Activated CD4-positive, alpha-beta T cell treated with anti-CD3 and anti-CD28 coated beads for 36 hours (primary cell): ENCODE measurements around the gene GSTK1. TPM values are rescaled to one million over a fixed set of nuclear protein-coding genes. Genes with fewer than 3 reads are reported as not detected.
"Not testable (repeated sequence)": the region's sequence is repeated elsewhere in the genome, so short reads cannot be mapped to it uniquely, and the experiment has no call there.

Source experiments
- ATAC-seq: fragments of 200-7000 bp; cut with Tn5 transposase; one replicate; pipeline ENCODE4 v1.10.0; 2021; ENCODE audit warnings: mild to moderate bottlenecking, moderate library complexity
- CTCF ChIA-PET: fragments of 350-600 bp; sonication (Branson Sonifier 250); formaldehyde crosslinking; loops from one replicate; lab custom pipeline; 2021; ENCODE audit warnings: antibody characterized with exemption; lab: Charles Lee
- POLR2A ChIA-PET: fragments of 350-600 bp; sonication (Branson Sonifier 250); formaldehyde crosslinking; loops from one replicate; lab custom pipeline; 2021; ENCODE audit warnings: antibody characterized with exemption, inconsistent platforms; lab: Charles Lee
- DNase-seq: peaks from one replicate; pipeline ENCODE4 v3.0.0-alpha.2; 2020
- H3K27ac Mint-ChIP-seq: one replicate; pipeline ENCODE4 v1.8.0; 2021; ENCODE audit warnings: mixed read lengths
- H3K27me3 Mint-ChIP-seq: one replicate; pipeline ENCODE4 v1.8.0; 2021; ENCODE audit warnings: mixed read lengths
- H3K36me3 Mint-ChIP-seq: one replicate; pipeline ENCODE4 v1.8.0; 2021; ENCODE audit warnings: low read depth, mixed read lengths
- H3K4me1 Mint-ChIP-seq: one replicate; pipeline ENCODE4 v1.8.0; 2021; ENCODE audit warnings: mixed read lengths
- H3K4me3 Mint-ChIP-seq: one replicate; pipeline ENCODE4 v1.8.0; 2021; ENCODE audit warnings: mild to moderate bottlenecking, moderate library complexity, mixed read lengths
- H3K9me3 Mint-ChIP-seq: one replicate; pipeline ENCODE4 v1.8.0; 2021; ENCODE audit warnings: low read depth, mixed read lengths
- intact Hi-C, 2 experiments: fragments of 100-400 bp; cut with DNase I in 1 of 2; cut with micrococcal nuclease in 1 of 2; formaldehyde crosslinking; loops; one replicate each; pipeline versions ENCODE4 v1.14.2 to v1.15.1; 2022 to 2024; cut with DNase I, micrococcal nuclease
- total RNA-seq, 2 experiments: library from RNA; stranded (reverse); gene quantifications; one replicate each; pipeline ENCODE4 v1.2.3, GENCODE V29; 2021

GSTK1 gene
- total RNA-seq, 2 experiments from 2014 or later, result 176 to 219 TPM

DNA sequence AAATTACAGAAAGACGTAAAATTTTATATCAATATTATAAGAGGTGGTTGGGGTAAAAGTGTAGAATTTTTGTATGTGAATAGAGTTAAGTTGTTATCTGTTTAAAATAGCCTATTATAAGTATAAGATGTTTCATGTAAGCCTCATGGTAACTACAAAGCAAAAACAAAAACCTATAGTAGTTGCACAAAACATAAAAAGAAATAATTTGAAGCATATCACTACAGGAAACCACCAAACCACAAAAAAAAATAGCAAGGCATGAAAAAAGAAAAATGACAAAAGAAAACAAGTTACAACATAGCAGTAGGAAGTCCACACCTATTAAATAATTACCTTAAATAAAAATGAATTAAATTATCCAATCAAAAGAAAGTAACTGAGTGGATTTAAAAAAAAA lies 12.4 kb upstream of the GSTK1 start:
- peak; percentile 16 for ATAC-seq

DNA sequence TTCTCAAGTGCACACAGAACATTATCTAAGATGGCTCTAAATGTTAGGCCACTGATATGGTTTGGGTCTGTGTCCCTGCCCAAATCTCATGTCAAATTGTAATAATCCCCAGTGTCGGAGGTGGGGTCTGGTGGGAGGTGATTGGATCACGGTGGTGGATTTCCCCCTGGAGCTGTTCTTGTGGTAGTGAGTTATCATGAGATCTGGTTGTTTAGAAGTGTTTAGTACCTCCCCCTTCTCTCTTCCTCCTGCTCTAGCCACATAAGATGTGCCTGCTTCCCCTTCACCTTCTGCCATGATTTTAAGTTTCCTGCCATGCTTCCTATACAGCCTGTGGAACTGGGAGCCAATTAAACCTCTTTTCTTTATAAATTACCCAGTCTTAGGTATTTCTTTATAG lies 11.2 kb upstream of the GSTK1 start:
- Mint-ChIP-seq H3K4me3 (no peak overlapping the region), H3K27me3 (no peaks in the 10 kb centered on the region), H3K27ac (peak overlapping the region; percentile 55), H3K4me1 (peaks cover 70% of the 10 kb centered on the region), H3K36me3 (peaks cover 32% of the 10 kb centered on the region), H3K9me3 (peaks cover 20% of the 10 kb centered on the region)
- ATAC-seq (peak; percentile 53), DNase-seq (no peak)
- intact Hi-C loops, result loop anchor here in 1 of 2 experiments (1.0 kb wide), 1 partner anchor 12 kb away; no protein-coding TSS in a partner anchor
- POLR2A ChIA-PET, result no interaction called here
- CTCF ChIA-PET, result interaction anchor here (0.6 to 8.4 kb wide), 3 partner anchors 9 to 21 kb away, joined by 3 to 62 read pairs (median 5); no protein-coding TSS in a partner anchor

More for the DNA sequence above, 12.4 kb upstream of the GSTK1 start:
- peaks cover 73% of the 10 kb centered on the region for H3K4me1 Mint-ChIP-seq
- intact Hi-C loops, result no loop called here
- no peak for DNase-seq
- POLR2A ChIA-PET, result no interaction called here
- H3K36me3 Mint-ChIP-seq, result peaks cover 36% of the 10 kb centered on the region
- no peaks in the 10 kb centered on the region for H3K27me3 Mint-ChIP-seq
- peak overlapping the region; percentile 9 for H3K4me3 Mint-ChIP-seq
- H3K9me3 Mint-ChIP-seq, result peaks cover 22% of the 10 kb centered on the region
- CTCF ChIA-PET, result interaction anchor here (0.6 to 8.4 kb wide), 8 partner anchors 8 to 128 kb away, joined by 3 to 62 read pairs (median 7); no protein-coding TSS in a partner anchor
- peak overlapping the region; percentile 64 for H3K27ac Mint-ChIP-seq

DNA sequence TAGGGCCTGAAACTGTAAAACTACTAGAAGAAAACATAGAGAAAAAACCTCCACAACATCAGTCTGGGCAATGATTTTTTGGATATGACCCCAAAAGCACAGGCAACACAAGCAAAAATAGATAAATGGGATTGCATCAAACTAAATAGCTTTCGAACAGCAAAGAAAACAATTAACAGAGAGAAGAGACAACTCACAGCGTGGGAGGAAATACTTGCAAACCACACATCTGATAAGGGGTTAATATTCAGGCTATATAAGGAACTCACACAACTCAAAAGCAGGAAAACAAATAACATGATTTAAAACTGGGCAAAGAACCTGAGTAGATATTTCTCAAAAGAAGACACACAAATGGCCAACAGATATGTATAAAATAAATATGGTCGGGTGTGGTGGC lies 7.7 kb upstream of the GSTK1 start:
- Mint-ChIP-seq H3K4me3 (no peak overlapping the region), H3K9me3 (peaks cover 11% of the 10 kb centered on the region), H3K27me3 (no peaks in the 10 kb centered on the region), H3K4me1 (peaks cover 71% of the 10 kb centered on the region), H3K27ac (no peak overlapping the region), H3K36me3 (peaks cover 22% of the 10 kb centered on the region)
- DNase-seq (no peak), ATAC-seq (no peak)
- CTCF ChIA-PET, result interaction anchor here (0.6 to 8.4 kb wide), 9 partner anchors 10 to 456 kb away, joined by 3 to 62 read pairs (median 3); partner anchors contain the start of gene CASP2
- intact Hi-C loops, result loop anchor here in 1 of 2 experiments (5.0 kb wide), 1 partner anchor 127 kb away; the partner anchor contains the start of gene ZYX
- POLR2A ChIA-PET, result no interaction called here

DNA sequence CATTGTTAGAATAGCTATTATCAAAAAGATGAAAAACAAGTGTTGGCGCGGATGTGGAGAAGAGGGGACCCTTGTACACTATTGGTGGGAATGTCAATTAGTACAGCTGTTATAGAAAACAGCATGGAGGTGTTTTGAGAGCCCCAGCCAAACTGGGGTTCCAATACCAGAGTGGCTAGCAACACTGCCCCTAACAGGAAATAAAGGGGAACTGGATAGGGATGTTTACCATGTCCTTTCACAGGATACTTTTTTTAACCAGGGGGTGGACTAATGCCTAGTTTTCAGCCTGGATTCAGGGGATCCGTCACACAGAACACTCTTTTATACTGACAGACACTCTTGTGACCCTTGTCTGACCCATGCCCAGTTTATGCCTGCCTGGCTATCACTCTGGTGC lies 6.9 kb upstream of the GSTK1 start:
- DNase-seq, result no peak
- ATAC-seq, result peak; percentile 30
- no peak overlapping the region for H3K4me3 Mint-ChIP-seq
- H3K27me3 Mint-ChIP-seq, result no peaks in the 10 kb centered on the region
- ChIA-PET CTCF (interaction anchor here (0.7 to 8.4 kb wide), 4 partner anchors 16 to 43 kb away, joined by 3 to 62 read pairs (median 12); no protein-coding TSS in a partner anchor), POLR2A (no interaction called here)
- peaks cover 11% of the 10 kb centered on the region for H3K9me3 Mint-ChIP-seq
- peaks cover 67% of the 10 kb centered on the region for H3K4me1 Mint-ChIP-seq
- H3K27ac Mint-ChIP-seq, result peak overlapping the region; percentile 35
- intact Hi-C loops, result loop anchor here in 1 of 2 experiments (5.0 kb wide), 1 partner anchor 126 kb away; the partner anchor contains the start of gene ZYX
- H3K36me3 Mint-ChIP-seq, result peaks cover 20% of the 10 kb centered on the region

DNA sequence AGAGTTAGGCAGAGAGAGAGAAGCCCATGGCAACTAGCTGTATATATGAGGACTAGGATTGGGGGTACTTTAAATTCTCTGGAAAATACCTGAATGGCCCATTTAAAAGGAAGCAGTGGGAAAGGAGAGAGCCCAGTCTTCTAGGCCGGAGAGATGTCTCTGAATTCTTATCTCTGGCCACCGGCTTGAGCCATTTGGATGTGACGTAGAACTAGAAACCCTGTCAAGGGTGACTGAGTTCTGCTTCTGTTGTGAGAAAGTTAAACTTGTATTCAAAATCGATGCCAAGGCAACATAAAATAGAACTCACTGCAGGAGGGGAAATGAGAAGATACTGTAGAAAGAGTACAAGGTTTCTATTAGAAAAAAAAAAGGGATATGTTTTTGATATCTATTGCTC lies 6.3 kb upstream of the GSTK1 start:
- Mint-ChIP-seq H3K4me3 (no peak overlapping the region), H3K27me3 (no peaks in the 10 kb centered on the region), H3K27ac (no peak overlapping the region), H3K36me3 (peaks cover 18% of the 10 kb centered on the region), H3K4me1 (peaks cover 66% of the 10 kb centered on the region), H3K9me3 (peaks cover 11% of the 10 kb centered on the region)
- ATAC-seq, result no peak
- no peak for DNase-seq
- ChIA-PET CTCF (interaction anchor here (1.5 to 8.4 kb wide), 4 partner anchors 16 to 53 kb away, joined by 5 to 62 read pairs (median 12); no protein-coding TSS in a partner anchor), POLR2A (no interaction called here)
- intact Hi-C loops, result loop anchor here in 1 of 2 experiments (5.0 kb wide), 1 partner anchor 125 kb away; the partner anchor contains the start of gene ZYX

DNA sequence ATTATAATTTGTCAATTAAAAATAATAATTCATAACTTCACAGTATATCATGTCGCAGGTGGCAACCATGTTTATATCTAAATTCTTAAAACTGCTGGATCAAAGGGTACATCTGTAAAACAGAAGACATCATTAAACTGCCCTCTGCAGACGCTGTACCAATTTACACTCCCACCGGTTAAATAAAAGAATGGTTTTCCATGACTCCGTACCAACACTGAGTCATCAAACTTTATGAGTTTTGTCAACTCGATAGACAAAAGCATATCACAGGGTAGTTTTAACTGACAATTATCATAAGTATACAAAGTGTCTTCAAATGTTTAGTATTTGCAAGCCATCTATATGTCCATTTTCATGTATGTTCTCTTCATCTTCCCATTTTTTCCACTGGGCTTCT lies 5.7 kb upstream of the GSTK1 start:
- ChIA-PET CTCF (interaction anchor here (1.5 to 8.4 kb wide), 5 partner anchors 16 to 52 kb away, joined by 3 to 62 read pairs (median 7); no protein-coding TSS in a partner anchor), POLR2A (no interaction called here)
- peaks cover 10% of the 10 kb centered on the region for H3K9me3 Mint-ChIP-seq
- no peak overlapping the region for H3K4me3 Mint-ChIP-seq
- intact Hi-C loops, result loop anchor here in 1 of 2 experiments (5.0 kb wide), 1 partner anchor 125 kb away; the partner anchor contains the start of gene ZYX
- H3K27ac Mint-ChIP-seq, result peak overlapping the region; percentile 47
- peaks cover 14% of the 10 kb centered on the region for H3K36me3 Mint-ChIP-seq
- no peaks in the 10 kb centered on the region for H3K27me3 Mint-ChIP-seq
- DNase-seq, result no peak
- peaks cover 64% of the 10 kb centered on the region for H3K4me1 Mint-ChIP-seq
- no peak for ATAC-seq

DNA sequence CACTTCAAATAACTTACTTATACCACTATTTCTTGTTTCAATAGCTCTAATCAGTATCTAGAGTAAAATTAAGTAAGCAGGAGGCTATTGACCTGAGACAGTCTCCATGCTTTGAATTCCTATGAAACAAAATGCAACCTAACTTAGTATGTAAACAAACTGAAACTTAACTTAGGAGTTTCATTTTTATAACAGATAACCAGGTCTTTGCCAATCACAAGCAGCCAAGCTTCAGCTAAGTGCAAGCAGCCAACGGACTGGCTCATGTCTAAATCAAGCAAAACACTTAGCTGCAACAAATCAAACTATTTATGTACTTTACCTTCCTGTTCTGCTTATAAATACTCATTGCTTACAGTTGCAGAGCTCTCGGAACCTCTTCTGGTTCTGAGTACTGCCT lies 4.4 kb upstream of the GSTK1 start:
- peak; percentile 44 for DNase-seq
- Mint-ChIP-seq H3K36me3 (peaks cover 14% of the 10 kb centered on the region), H3K9me3 (peaks cover 5% of the 10 kb centered on the region), H3K27ac (peak overlapping the region; percentile 90), H3K4me3 (peak overlapping the region; percentile 37), H3K4me1 (peaks cover 65% of the 10 kb centered on the region), H3K27me3 (no peaks in the 10 kb centered on the region)
- intact Hi-C loops, result loop anchor here in 1 of 2 experiments (5.0 kb wide), 1 partner anchor 123 kb away; the partner anchor contains the start of gene ZYX
- CTCF ChIA-PET, result interaction anchor here (0.6 to 8.4 kb wide), 7 partner anchors 9 to 52 kb away, joined by 3 to 62 read pairs (median 4); no protein-coding TSS in a partner anchor
- POLR2A ChIA-PET, result interaction anchor here (1.4 kb wide), 1 partner anchor 121 kb away, joined by 3 read pairs; no protein-coding TSS in a partner anchor
- ATAC-seq, result peak; percentile 47

DNA sequence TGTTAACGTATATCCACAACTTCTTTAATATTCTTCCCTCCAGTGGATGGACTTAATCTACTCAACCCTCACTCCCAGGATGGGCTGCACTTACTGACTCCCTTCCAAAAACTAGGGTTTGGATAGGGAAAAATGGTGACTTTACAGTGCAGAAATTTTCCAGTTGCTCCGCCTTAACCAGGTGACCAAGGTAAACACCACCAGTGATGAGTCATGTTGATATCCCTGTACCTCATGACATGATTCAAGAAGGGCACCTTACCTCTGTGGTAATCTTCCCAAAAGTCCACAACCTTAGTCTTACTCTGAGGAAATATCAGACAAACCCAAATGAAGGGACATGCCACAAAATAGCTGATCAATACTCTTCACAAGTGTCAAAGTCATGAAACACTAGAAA lies 3.5 kb upstream of the GSTK1 start:
- Mint-ChIP-seq H3K36me3 (peaks cover 18% of the 10 kb centered on the region), H3K27me3 (no peaks in the 10 kb centered on the region), H3K9me3 (no peaks in the 10 kb centered on the region), H3K4me1 (peaks cover 69% of the 10 kb centered on the region), H3K4me3 (no peak overlapping the region), H3K27ac (peak overlapping the region; percentile 79)
- ChIA-PET CTCF (interaction anchor here (0.7 to 2.4 kb wide), 7 partner anchors 10 to 781 kb away, joined by 3 to 11 read pairs (median 8); no protein-coding TSS in a partner anchor), POLR2A (no interaction called here)
- DNase-seq (no peak), ATAC-seq (no peak)
- intact Hi-C loops, result loop anchor here in 1 of 2 experiments (5.0 kb wide), 1 partner anchor 123 kb away; the partner anchor contains the start of gene ZYX

DNA sequence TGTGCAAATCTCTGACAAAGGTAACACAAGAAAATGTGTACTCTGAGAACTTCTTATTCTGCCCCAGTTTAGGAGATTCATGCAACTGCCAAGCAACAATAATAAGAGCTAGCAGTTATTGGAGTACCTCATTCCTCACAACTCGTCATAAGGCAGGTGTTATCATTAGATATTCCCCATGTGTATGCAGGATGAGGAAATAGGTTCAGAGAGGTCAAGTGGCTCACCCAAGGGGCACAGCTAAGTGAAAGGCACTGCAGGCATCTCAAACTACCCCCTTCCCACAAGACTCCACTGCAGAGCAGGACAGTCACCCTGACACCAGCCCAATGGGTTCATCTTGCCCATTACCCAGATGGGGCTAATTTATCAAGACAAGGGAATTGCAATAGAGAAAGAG lies 1.3 kb upstream of the GSTK1 start:
- intact Hi-C loops, result loop anchor here in 1 of 2 experiments (2.0 kb wide), 1 partner anchor 21 kb away; no protein-coding TSS in a partner anchor
- no peak for DNase-seq

DNA sequence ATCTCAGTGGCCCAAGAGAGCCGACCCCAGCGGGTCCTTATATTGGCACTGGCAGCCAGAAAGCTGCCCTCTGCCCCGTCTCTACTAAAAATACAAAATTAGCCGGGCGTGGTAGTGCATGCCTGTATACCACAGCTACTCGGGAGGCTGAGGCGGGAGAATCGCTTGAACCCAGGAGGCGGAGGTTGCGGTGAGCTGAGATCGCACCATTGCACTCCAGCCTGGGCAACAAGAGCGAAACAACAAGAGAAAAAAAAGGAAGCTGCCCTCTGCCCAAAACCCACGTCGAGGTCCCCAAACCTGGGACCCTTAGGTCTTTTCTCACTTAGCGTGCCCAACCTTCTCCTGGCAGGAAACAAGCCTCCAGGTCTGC lies 941 bp downstream of the GSTK1 start:
- Mint-ChIP-seq H3K4me1 (peaks cover 56% of the 10 kb centered on the region), H3K36me3 (peaks cover 47% of the 10 kb centered on the region)
- POLR2A ChIA-PET, result interaction anchor here (1.6 to 1.7 kb wide), 3 partner anchors 23 to 25 kb away, joined by 4 to 10 read pairs (median 5); partner anchors contain the start of gene CASP2

More for the DNA sequence above, 1.3 kb upstream of the GSTK1 start:
- Mint-ChIP-seq H3K4me3 (no peak overlapping the region), H3K27me3 (no peaks in the 10 kb centered on the region), H3K27ac (peak overlapping the region; percentile 98), H3K9me3 (no peaks in the 10 kb centered on the region), H3K36me3 (peaks cover 28% of the 10 kb centered on the region), H3K4me1 (peaks cover 66% of the 10 kb centered on the region)
- POLR2A ChIA-PET, result no interaction called here
- CTCF ChIA-PET, result interaction anchor here (0.8 to 2.4 kb wide), 7 partner anchors 12 to 155 kb away, joined by 3 to 11 read pairs (median 6); no protein-coding TSS in a partner anchor
- no peak for ATAC-seq

More for the DNA sequence above, 941 bp downstream of the GSTK1 start:
- Mint-ChIP-seq H3K27ac (peak overlapping the region; percentile 98), H3K4me3 (peak overlapping the region; percentile 98)
- DNase-seq, intact Hi-C loops, H3K27me3 Mint-ChIP-seq, H3K9me3 Mint-ChIP-seq, ATAC-seq: not testable (repeated sequence)
- CTCF ChIA-PET, result interaction anchor here (1.3 to 2.9 kb wide), 6 partner anchors 16 to 49 kb away, joined by 3 to 16 read pairs (median 5); no protein-coding TSS in a partner anchor
